ENCODE data around the gene SLC16A5.
A peak's percentile ranks its signal among the peaks of the same experiment; 100 is the strongest.

SLC16A5 gene

GRCh38 chr17:75094871-75095399 lies 7.2 kb downstream of the SLC16A5 start:
- no peak for TF ChIP-seq FOXM1 (IDR thresholded peaks at IDR 0.05; ENCODE audit: borderline replicate concordance, low read depth)
- TF ChIP-seq MAX (IDR thresholded peaks at IDR 0.05): no peak
- no peak for TF ChIP-seq ZBTB7A (IDR thresholded peaks at IDR 0.05; ENCODE audit: low read depth)
- no peak for TF ChIP-seq TAF1 (IDR thresholded peaks at IDR 0.05; ENCODE audit: low read depth)
- no peak for TF ChIP-seq TEAD4 (IDR thresholded peaks at IDR 0.05)
- no peak for TF ChIP-seq TCF12 (IDR thresholded peaks at IDR 0.05; ENCODE audit: low read depth)
- no peak for TF ChIP-seq RAD21 (IDR thresholded peaks at IDR 0.05; ENCODE audit: low read depth)
- TF ChIP-seq REST (IDR thresholded peaks at IDR 0.05; ENCODE audit: low read depth): no peak
- TF ChIP-seq EP300 (IDR thresholded peaks at IDR 0.05; ENCODE audit: borderline replicate concordance): no peak
- TF ChIP-seq USF1 (IDR thresholded peaks at IDR 0.05): no peak
- TF ChIP-seq CEBPB (IDR thresholded peaks at IDR 0.05): no peak

GRCh38 chr17:75096082-75096625 lies 8.4 kb downstream of the SLC16A5 start:
- TF ChIP-seq NFIC (IDR thresholded peaks at IDR 0.05): peak; percentile 99
- no peak for TF ChIP-seq YY1 (IDR thresholded peaks at IDR 0.05; ENCODE audit: low read depth)
- 0 out of 2 replicates have a peak, but pooled peaks have one; percentile 23 for TF ChIP-seq EGR1 (IDR thresholded peaks at IDR 0.05)
- TF ChIP-seq TEAD4 (IDR thresholded peaks at IDR 0.05): peak; percentile 99
- no peak for TF ChIP-seq ZBTB7A (IDR thresholded peaks at IDR 0.05; ENCODE audit: low read depth)
- TF ChIP-seq TCF12 (IDR thresholded peaks at IDR 0.05; ENCODE audit: low read depth): peak; percentile 94
- no peak; the same call in 1 of the 2 replicates for TF ChIP-seq FOXM1 (IDR thresholded peaks at IDR 0.05; ENCODE audit: borderline replicate concordance, low read depth)
- no peak for TF ChIP-seq CREB1 (IDR thresholded peaks at IDR 0.05; ENCODE audit: low read depth)
- TF ChIP-seq EP300 (IDR thresholded peaks at IDR 0.05; ENCODE audit: borderline replicate concordance): peak; percentile 90
- TF ChIP-seq REST (IDR thresholded peaks at IDR 0.05; ENCODE audit: low read depth): no peak
- TF ChIP-seq CEBPB (IDR thresholded peaks at IDR 0.05): peak; percentile 30; the same call in 1 of the 2 replicates
- TF ChIP-seq RAD21 (IDR thresholded peaks at IDR 0.05; ENCODE audit: low read depth): peak; percentile 58
- TF ChIP-seq TAF1 (IDR thresholded peaks at IDR 0.05; ENCODE audit: low read depth): peak; percentile 42; the same call in 1 of the 2 replicates
- peak; percentile 87 for TF ChIP-seq MAX (IDR thresholded peaks at IDR 0.05)
- TF ChIP-seq USF1 (IDR thresholded peaks at IDR 0.05): peak; percentile 35

GRCh38 chr17:75097865-75098264 lies 10.1 kb downstream of the SLC16A5 start:
- TF ChIP-seq CEBPB (IDR thresholded peaks at IDR 0.05) (no peak), ZBTB7A (IDR thresholded peaks at IDR 0.05; ENCODE audit: low read depth) (no peak), NFIC (IDR thresholded peaks at IDR 0.05) (no peak), TEAD4 (IDR thresholded peaks at IDR 0.05) (no peak), EP300 (IDR thresholded peaks at IDR 0.05; ENCODE audit: borderline replicate concordance) (no peak), RAD21 (IDR thresholded peaks at IDR 0.05; ENCODE audit: low read depth) (no peak), USF1 (IDR thresholded peaks at IDR 0.05) (no peak), EGR1 (IDR thresholded peaks at IDR 0.05) (no peak), REST (IDR thresholded peaks at IDR 0.05; ENCODE audit: low read depth) (no peak), YY1 (IDR thresholded peaks at IDR 0.05; ENCODE audit: low read depth) (no peak), TAF1 (IDR thresholded peaks at IDR 0.05; ENCODE audit: low read depth) (no peak), FOXM1 (IDR thresholded peaks at IDR 0.05; ENCODE audit: borderline replicate concordance, low read depth) (no peak), TCF12 (IDR thresholded peaks at IDR 0.05; ENCODE audit: low read depth) (no peak)

Data from Ishikawa (cell line).